ENCODE measurements around the gene EHHADH.

Gene EHHADH

GRCh38 chr3:185207481-185207880 is 46.4 kb downstream of the EHHADH start:
- H3K27ac ChIP-seq = no peak overlapping the region
- no peak for TF ChIP-seq CTCF (conservative IDR thresholded peaks at IDR 0.05)

DNA sequence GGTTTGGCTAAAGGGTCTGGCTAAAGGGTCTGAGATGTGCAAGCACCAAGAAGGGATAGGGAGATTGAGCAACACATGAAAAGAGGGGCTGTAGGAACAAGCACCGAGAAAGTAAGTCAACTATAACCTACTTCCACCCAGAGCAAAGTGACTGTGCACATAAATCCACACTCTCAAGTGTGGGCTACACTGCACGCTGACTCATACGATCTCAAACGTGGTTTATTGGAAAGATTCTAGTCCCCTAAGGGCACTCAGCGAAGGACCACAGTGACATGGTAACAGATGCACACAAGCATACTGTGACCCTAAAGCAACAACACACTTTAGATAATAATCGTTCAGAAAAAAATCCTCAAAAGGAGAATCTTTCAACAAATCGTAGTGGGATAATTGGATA is 48.0 kb downstream of the EHHADH start:
- no peak overlapping the region for H3K27ac ChIP-seq
- no peak for TF ChIP-seq CTCF (conservative IDR thresholded peaks at IDR 0.05)

GRCh38 chr3:185204894-185205293 is 49.0 kb downstream of the EHHADH start:
- no peak for TF ChIP-seq CTCF (conservative IDR thresholded peaks at IDR 0.05)
- H3K27ac ChIP-seq = no peak overlapping the region

DNA sequence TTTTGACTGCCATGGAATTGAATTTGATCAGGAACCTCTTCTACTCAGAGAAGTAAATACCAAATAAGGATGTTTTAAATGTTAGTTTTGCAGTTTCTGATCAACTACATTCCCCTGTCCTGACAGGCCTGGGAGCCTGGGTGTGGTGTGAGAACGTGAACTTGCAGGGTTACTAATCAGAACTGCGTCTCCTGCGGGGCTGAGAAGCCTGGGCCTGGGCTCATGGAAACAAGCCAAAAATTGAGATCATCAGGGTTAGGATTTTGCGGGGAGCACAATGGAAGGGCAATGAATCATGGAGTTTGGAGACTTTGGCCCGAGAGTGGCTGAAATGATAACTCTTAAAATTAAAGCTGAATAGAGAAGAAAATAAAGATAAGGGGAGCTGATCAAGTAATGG is 53.2 kb downstream of the EHHADH start:
- no peak overlapping the region for H3K27ac ChIP-seq
- TF ChIP-seq CTCF (conservative IDR thresholded peaks at IDR 0.05) = no peak

DNA sequence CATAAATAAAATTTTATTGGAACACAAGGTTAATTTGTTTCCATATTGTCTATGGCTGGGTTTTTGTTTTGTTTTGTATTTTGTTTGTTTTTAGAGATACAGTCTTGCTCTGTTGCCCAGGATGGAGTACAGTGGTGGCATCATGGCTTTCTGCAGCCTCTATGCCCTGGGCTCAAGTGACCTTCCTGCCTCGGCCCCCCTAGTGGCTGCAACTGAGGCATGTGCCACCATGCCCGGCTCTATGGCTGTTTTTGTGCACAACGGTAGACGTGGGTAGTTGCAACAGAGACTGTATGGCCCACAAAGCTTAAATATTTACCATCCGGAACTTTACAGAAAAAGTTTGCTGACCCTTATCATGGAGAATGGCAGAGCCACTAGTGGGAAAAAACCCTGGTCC is 54.2 kb downstream of the EHHADH start:
- TF ChIP-seq CTCF (conservative IDR thresholded peaks at IDR 0.05) = no peak
- no peak overlapping the region for H3K27ac ChIP-seq

DNA sequence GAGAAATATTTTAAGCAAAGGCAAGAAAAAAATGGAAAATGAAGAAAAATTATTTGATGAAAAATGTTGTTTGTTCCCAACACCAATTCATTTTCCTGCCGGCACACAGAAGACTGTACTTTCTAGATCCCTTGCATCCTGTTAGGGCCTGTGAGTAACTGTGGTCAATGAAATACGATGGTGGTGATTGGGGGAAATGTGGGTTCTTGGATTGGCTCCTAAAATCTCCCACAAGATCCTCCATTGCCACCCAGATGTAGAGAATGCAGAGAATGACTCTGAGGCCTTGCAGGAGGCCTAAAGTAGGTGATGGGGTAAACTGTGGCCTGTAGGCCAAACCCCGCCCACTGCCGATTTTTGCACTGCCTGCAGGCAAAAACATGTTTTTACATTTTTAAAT is 54.6 kb downstream of the EHHADH start:
- no peak overlapping the region for H3K27ac ChIP-seq
- no peak for TF ChIP-seq CTCF (conservative IDR thresholded peaks at IDR 0.05)

- TF ChIP-seq CTCF (conservative IDR thresholded peaks at IDR 0.05) = no peak
- no peak overlapping the region for H3K27ac ChIP-seq
Observed at GRCh38 chr3:185197068-185197467, 56.8 kb downstream of the EHHADH start.

- TF ChIP-seq CTCF (conservative IDR thresholded peaks at IDR 0.05) = no peak
- H3K27ac ChIP-seq = no peak overlapping the region
Observed at GRCh38 chr3:185195652-185196051, 58.2 kb downstream of the EHHADH start.
